Measurements from ENCODE around the gene NOTUM.

DNA sequence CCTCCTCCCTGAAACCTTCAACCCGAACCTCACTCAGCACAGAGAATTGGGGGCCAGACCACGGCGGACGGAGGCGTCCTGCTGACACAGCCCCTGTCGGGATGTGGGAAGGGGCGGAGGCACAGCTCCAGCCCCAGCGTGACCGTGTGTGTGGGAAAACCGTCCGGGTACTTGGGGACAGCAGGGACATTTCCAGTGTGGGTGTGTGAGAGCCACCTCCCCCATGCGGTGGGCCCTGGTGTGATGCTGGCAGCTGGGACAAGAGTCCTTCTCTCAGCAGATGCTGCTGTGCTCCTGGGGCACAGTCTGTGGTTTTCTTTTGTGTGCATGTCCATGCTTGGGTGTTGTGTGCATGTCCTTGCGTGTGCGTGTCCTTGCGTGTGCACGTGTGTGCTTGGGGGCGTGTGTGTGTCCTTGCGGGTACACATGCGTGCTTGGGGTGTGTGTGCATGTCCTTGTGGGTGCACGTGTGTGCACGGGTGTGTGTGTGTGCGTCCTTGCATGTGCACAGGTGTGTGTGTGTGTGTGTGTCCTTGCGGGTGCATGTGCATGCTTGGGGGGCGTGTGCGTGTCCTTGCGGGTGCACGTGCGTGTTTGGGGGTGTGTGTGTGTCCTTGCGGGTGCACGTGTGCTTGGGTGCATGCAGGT is 44.8 kb upstream of the NOTUM start:
- TF ChIP-seq ERF (CRISPR knock-in tag; IDR thresholded peaks at IDR 0.05), result no peak
- TF ChIP-seq, protein P1, sequence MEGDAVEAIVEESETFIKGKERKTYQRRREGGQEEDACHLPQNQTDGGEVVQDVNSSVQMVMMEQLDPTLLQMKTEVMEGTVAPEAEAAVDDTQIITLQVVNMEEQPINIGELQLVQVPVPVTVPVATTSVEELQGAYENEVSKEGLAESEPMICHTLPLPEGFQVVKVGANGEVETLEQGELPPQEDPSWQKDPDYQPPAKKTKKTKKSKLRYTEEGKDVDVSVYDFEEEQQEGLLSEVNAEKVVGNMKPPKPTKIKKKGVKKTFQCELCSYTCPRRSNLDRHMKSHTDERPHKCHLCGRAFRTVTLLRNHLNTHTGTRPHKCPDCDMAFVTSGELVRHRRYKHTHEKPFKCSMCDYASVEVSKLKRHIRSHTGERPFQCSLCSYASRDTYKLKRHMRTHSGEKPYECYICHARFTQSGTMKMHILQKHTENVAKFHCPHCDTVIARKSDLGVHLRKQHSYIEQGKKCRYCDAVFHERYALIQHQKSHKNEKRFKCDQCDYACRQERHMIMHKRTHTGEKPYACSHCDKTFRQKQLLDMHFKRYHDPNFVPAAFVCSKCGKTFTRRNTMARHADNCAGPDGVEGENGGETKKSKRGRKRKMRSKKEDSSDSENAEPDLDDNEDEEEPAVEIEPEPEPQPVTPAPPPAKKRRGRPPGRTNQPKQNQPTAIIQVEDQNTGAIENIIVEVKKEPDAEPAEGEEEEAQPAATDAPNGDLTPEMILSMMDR (IDR thresholded peaks at IDR 0.05 in 2 of 3, conservative IDR thresholded peaks at IDR 0.05 in 1 of 3; ENCODE audit: insufficient read depth in 2 of 3, low read depth in 1 of 3, low read length in 3 of 3), result no peak
- no peak for TF ChIP-seq SIN3A (IDR thresholded peaks at IDR 0.05; ENCODE audit: borderline replicate concordance in 2 of 2, control insufficient read depth in 1 of 2, low read depth in 2 of 2, low read length in 2 of 2)
- no peak for TF ChIP-seq EGR1 (conservative IDR thresholded peaks at IDR 0.05)
- TF ChIP-seq, protein P2, sequence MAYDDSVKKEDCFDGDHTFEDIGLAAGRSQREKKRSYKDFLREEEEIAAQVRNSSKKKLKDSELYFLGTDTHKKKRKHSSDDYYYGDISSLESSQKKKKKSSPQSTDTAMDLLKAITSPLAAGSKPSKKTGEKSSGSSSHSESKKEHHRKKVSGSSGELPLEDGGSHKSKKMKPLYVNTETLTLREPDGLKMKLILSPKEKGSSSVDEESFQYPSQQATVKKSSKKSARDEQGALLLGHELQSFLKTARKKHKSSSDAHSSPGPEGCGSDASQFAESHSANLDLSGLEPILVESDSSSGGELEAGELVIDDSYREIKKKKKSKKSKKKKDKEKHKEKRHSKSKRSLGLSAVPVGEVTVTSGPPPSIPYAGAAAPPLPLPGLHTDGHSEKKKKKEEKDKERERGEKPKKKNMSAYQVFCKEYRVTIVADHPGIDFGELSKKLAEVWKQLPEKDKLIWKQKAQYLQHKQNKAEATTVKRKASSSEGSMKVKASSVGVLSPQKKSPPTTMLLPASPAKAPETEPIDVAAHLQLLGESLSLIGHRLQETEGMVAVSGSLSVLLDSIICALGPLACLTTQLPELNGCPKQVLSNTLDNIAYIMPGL (CRISPR knock-in tag; IDR thresholded peaks at IDR 0.05), result no peak
- TF ChIP-seq ZNF212 (CRISPR knock-in tag; IDR thresholded peaks at IDR 0.05), result no peak
- no peak for TF ChIP-seq FOS (IDR thresholded peaks at IDR 0.05; ENCODE audit: extremely low read depth, insufficient read length)
